Measurements from ENCODE around the gene PHKG2.

GRCh38 chr16:30725418-30725792 is 22.8 kb upstream of the PHKG2 start:
- TF ChIP-seq CTCF (IDR thresholded peaks at IDR 0.05) (peak in 1 of 6 experiments; percentile 8), POLR2A (IDR thresholded peaks at IDR 0.05) (no peak)

Data from Peyer's patch (tissue), 4 donors.